Colonic mucosa (tissue), 4 donors: ENCODE data around the gene RYR1. TPM values are rescaled to one million over a fixed set of nuclear protein-coding genes. Genes with fewer than 3 reads are reported as not detected.

ENCODE experiments used
- DNase-seq: peaks from one replicate; pipeline ENCODE4 v3.0.0-alpha.2; 2020
- H3K27ac ChIP-seq: fragments of 200-600 bp; one replicate; pipeline ENCODE4 v1.8.0; 2021
- H3K27me3 ChIP-seq: fragments of 200-600 bp; one replicate; pipeline ENCODE4 v1.8.0; 2021
- H3K36me3 ChIP-seq: fragments of 200-600 bp; one replicate; pipeline ENCODE4 v1.8.0; 2021
- H3K4me1 ChIP-seq: fragments of 200-600 bp; one replicate; pipeline ENCODE4 v1.8.0; 2021; ENCODE audit warnings: mild to moderate bottlenecking
- H3K4me3 ChIP-seq: fragments of 200-600 bp; one replicate; pipeline ENCODE4 v1.8.0; 2021
- H3K9ac ChIP-seq, 2 donors: one replicate each; pipeline ENCODE4 v1.7.0; 2013; ENCODE audit warnings: control low read depth in 2 of 2, low read depth in 2 of 2, low read length in 2 of 2
- H3K9me3 ChIP-seq: fragments of 200-600 bp; one replicate; pipeline ENCODE4 v1.8.0; 2021
- CTCF ChIP-seq: fragments of 200-600 bp; IDR thresholded peaks from one replicate; pipeline ENCODE4 v1.8.0; 2022; ENCODE audit warnings: antibody characterized with exemption, mild to moderate bottlenecking
- intact Hi-C: fragments of 100-400 bp; cut with DNase I; formaldehyde crosslinking; loops from one replicate; pipeline ENCODE4 v1.14.1; 2022
- total RNA-seq, 2 donors: library from RNA; stranded (reverse); fragmentation: NEBNext Ultra II Directional in 1 of 2; extraction: Animal tissue kit (Norgen Biotek cat#: 25700) in 1 of 2; gene quantifications; one replicate each; pipeline ENCODE4 v1.2.1, GENCODE V29; 2021
- donor health status: healthy.
- donor health status: DM: no; HTN: no; CAD: no.
- donor health status: DM: no; HTN: no; CAD: no.

RYR1 gene
- total RNA-seq, 2 donors from 2014 or later = 0.64 to 0.89 TPM

DNA sequence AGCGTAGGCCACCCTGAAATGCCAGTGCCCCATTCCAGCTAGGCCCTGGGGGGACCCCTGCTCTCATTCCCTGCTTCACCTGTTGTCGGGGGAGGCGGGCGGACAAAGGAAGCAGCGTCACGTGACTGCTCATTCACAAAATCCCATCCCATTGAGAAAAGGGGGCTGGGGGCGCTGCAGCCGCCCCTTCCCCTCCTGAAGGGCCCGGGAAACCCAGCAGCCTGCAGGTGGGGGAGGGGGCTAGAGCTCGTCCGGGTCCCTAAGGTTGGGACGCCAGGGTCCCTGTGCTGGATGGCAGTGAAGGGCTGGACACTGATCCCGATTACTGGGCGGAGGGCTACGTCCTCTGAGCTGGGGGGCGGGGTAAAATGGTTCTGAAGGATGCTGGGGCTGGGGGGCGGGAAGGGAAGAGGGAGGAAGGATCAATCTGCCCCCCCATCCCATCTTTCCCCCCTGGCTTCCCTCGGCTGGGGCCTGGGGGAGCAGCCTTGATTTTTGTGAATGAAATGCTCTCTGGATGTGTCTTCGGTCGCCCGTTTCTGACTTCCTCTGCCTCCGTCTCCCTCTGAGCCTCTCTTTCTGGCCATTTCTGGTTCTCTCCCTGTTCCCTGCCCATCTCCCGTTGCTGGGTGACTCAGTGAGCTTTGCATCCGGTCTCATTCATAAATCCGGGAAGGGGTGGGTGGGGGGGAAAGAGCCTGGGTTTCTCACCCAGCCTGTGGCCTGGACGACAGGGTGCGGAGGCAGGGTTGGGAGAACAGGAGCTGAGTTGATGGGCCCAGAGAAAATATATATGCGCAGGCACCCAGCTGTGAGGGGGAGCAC lies 44.2 kb upstream of the RYR1 start:
- no peak overlapping the region for H3K27ac ChIP-seq
- peak overlapping the region; percentile 44 for H3K4me3 ChIP-seq
- DNase-seq = no peak
- no peaks in the 10 kb centered on the region for H3K36me3 ChIP-seq
- peak overlapping the region in 1 of 2 donors; percentile 35 for H3K9ac ChIP-seq
- peaks cover 14% of the 10 kb centered on the region for H3K4me1 ChIP-seq
- TF ChIP-seq CTCF = no peak
- H3K9me3 ChIP-seq = no peaks in the 10 kb centered on the region
- H3K27me3 ChIP-seq = peaks cover 17% of the 10 kb centered on the region
- intact Hi-C loops = no loop called here

GRCh38 chr19:38389957-38390924 lies 43.2 kb upstream of the RYR1 start:
- intact Hi-C loops = no loop called here
- Histone ChIP-seq H3K27ac (no peak overlapping the region), H3K9me3 (no peaks in the 10 kb centered on the region), H3K4me3 (no peak overlapping the region), H3K4me1 (peaks cover 14% of the 10 kb centered on the region), H3K9ac (no peak overlapping the region), H3K36me3 (no peaks in the 10 kb centered on the region), H3K27me3 (peaks cover 26% of the 10 kb centered on the region)
- DNase-seq = no peak
- TF ChIP-seq CTCF = no peak

DNA sequence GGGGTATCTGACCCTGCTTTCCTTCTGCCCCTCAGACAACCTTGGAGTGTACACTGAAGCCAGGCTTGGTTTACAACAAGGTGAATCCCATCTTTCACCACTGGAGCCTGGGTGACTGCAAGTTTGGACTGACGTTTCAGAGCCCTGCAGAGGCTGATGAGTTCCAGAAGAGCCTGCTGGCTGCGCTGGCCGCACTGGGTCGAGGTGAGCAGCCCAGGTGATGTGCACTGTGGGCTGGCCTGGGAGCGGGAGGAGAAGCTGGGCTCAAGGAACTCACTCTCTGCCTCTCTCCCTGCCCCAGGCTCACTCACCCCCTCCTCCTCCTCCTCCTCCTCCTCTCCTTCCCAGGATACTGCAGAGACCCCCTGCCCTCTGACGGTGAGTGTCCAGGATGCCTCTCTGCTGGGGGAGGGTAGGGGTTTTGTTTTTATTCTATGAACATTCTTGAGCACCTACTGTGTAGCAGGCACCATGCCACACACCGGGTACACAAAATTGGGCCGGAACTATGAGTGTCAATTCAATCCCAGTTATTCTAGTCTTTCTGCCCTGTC lies 41.5 kb upstream of the RYR1 start:
- intact Hi-C loops = no loop called here

DNA sequence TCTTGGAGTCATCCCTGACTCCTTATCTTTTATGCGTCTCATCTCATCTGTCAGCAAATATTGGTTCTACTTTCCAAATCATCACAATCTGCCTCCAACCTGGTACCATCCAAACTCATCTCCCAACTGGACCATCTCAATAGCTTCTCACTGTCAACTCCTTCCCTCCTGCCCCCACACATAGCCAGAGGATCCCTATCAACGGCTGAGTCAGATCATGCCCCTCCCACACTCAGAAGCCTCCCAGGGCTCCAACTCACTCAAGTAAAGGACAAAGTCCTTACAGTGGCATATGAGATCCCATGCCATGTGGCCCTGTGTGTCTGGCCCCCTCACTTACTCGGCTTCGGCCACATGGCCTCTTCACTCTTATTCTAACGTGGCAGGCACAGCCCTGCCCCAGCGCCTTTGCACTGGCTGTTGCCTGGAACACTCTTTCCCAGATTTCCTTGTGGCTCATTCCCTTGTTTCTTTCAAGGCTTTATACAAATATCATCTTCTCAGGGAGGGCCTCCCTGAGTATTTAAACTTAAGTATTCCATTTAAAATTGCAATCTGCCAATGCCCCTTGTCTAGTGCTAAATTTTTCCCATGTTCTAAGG lies 40.7 kb upstream of the RYR1 start:
- Histone ChIP-seq H3K4me1 (peaks cover 4% of the 10 kb centered on the region), H3K36me3 (no peaks in the 10 kb centered on the region), H3K9ac (no peak overlapping the region), H3K4me3 (no peak overlapping the region), H3K9me3 (no peaks in the 10 kb centered on the region), H3K27me3 (peaks cover 30% of the 10 kb centered on the region), H3K27ac (no peak overlapping the region)
- no peak for DNase-seq
- TF ChIP-seq CTCF = no peak
- intact Hi-C loops = no loop called here

More for the DNA sequence above, 41.5 kb upstream of the RYR1 start:
- TF ChIP-seq CTCF = no peak
- Histone ChIP-seq H3K4me3 (no peak overlapping the region), H3K27ac (no peak overlapping the region), H3K4me1 (peaks cover 7% of the 10 kb centered on the region), H3K27me3 (peaks cover 31% of the 10 kb centered on the region), H3K9me3 (no peaks in the 10 kb centered on the region), H3K9ac (no peak overlapping the region), H3K36me3 (no peaks in the 10 kb centered on the region)
- no peak for DNase-seq

GRCh38 chr19:38394488-38394887 lies 39.0 kb upstream of the RYR1 start:
- no peak overlapping the region for H3K9ac ChIP-seq
- no peaks in the 10 kb centered on the region for H3K9me3 ChIP-seq
- no peak for DNase-seq
- no peaks in the 10 kb centered on the region for H3K4me1 ChIP-seq
- H3K27me3 ChIP-seq = peaks cover 19% of the 10 kb centered on the region
- no peak overlapping the region for H3K27ac ChIP-seq
- no peaks in the 10 kb centered on the region for H3K36me3 ChIP-seq
- H3K4me3 ChIP-seq = peak overlapping the region; percentile 3
- TF ChIP-seq CTCF = no peak
- intact Hi-C loops = no loop called here
